Vagina (tissue), 2 donors: ENCODE data around the gene LYPD5. TPM values are rescaled to one million over a fixed set of nuclear protein-coding genes. Genes with fewer than 3 reads are reported as not detected.

Experiments
- DNase-seq, 2 donors: peaks; one replicate each; pipeline ENCODE4 v3.0.0-alpha.2; 2017; ENCODE audit errors: extremely low spot score in 2 of 2
- H3K27ac ChIP-seq: fragments of 200-600 bp; sonication (generic); one replicate; pipeline ENCODE4 v1.5.1; 2019
- H3K27me3 ChIP-seq: fragments of 200-600 bp; sonication (generic); one replicate; pipeline ENCODE4 v1.5.1; 2019
- H3K36me3 ChIP-seq, 2 donors: fragments of 200-600 bp; sonication (generic); one replicate each; pipeline ENCODE4 v1.5.1; 2017 to 2019
- H3K4me1 ChIP-seq: fragments of 200-600 bp; sonication (generic); one replicate; pipeline ENCODE4 v1.5.1; 2019
- H3K4me3 ChIP-seq, 2 donors: fragments of 200-600 bp; sonication (generic); 1 replicate in 1 of 2; 2 replicates in 1 of 2; pipeline ENCODE4 v1.5.1; 2016 to 2019
- H3K9me3 ChIP-seq: fragments of 200-600 bp; sonication (generic); one replicate; pipeline ENCODE4 v1.5.1; 2019
- POLR2A ChIP-seq, 2 donors: fragments of 450-650 bp; IDR thresholded peaks; one replicate each; pipeline ENCODE4 v1.6.1; 2017; ENCODE audit warnings: antibody characterized with exemption in 2 of 2, mild to moderate bottlenecking in 2 of 2, moderate library complexity in 2 of 2
- POLR2AphosphoS5 ChIP-seq, 2 donors: sonication (generic); formaldehyde crosslinking; IDR thresholded peaks; one replicate each; pipeline ENCODE4 v1.9.0; 2017; ENCODE audit warnings: antibody characterized with exemption in 2 of 2, mild to moderate bottlenecking in 2 of 2, low read depth in 1 of 2; ENCODE audit not compliant: insufficient read depth in 1 of 2
- intact Hi-C: fragments of 100-400 bp; cut with DNase I; formaldehyde crosslinking; loops from one replicate; pipeline ENCODE4 v1.15.1; 2023
- total RNA-seq: library from RNA; depleted of rRNA; stranded (reverse); fragments of >200 nt; gene quantifications from one replicate; pipeline ENCODE4 v1.2.3, GENCODE V29; 2016
- TF ChIP-seq, protein P1 (sequence below), 3 experiments: fragments of 450-650 bp in 2 of 3; fragments of 200-600 bp in 1 of 3; sonication (generic) in 1 of 3; IDR thresholded peaks; one replicate each; pipeline ENCODE4 v1.5.1; 2017 to 2019; ENCODE audit warnings: antibody characterized with exemption in 3 of 3, mild to moderate bottlenecking in 2 of 3, moderate library complexity in 2 of 3

LYPD5 gene
- total RNA-seq, 1 donor from 2014 or later: 3.7 TPM

DNA sequence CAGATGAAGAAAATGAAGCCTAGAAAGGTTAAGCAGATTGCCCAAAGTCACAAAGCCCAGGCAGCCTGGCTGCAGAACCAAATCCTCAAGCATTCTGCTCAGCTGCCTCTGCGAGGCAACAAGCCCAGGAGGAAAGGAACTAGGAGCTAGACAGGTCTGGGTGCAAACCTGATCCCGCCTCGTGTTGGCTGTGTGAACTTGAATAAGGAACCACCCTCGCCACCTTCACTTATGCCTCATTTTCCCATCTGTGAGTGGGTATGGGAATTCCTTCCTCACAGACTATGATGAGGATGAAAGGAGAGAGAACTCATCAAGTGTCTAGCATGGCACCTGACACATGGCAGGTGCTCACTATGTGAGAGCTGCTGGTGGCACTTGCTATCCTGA is 54.0 kb downstream of the LYPD5 start:
- no peak for DNase-seq

DNA sequence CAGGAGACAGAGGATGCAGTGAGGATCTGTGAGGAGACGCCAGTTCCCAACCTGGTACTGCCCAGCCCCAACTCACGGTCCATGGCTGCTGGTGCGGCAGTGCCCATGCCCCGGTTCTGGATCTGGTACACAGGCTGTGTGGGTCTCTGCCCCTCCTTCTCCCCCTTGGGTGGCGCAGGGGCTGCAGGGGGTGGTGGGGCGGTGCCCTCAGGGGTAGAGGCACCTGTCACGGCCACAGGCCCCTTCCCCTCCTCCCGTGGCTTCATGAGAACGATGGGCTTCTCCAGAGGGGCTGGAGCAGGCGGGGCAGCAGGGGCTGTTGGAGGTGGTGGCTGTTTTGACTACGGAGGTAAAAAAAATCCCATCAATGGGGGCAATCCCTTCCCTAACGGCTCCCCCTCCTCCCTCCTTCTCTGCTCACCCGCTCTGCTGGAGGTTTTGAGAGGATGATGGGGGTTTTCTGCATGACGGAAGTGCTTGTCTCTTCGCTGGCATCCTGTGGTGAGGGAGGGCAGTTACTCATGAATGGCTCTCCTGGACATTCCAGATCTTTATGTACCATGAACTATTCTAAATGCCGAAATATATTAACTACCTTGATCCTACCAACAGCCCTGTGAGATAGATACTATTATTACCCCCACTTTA is 54.6 kb downstream of the LYPD5 start:
- H3K36me3 ChIP-seq: peaks cover 0 to 69% of the 10 kb centered on the region in 2 donors
- intact Hi-C loops: loop anchor here (5.0 kb wide), 1 partner anchor 35 kb away; the partner anchor contains the start of gene KCNN4
- DNase-seq: no peak

More for the DNA sequence above, 54.0 kb downstream of the LYPD5 start:
- no peak for TF ChIP-seq POLR2AphosphoS5 (IDR thresholded peaks at IDR 0.05; ENCODE audit: insufficient read depth in 1 of 2, low read depth in 1 of 2)
- no peak for TF ChIP-seq POLR2A (IDR thresholded peaks at IDR 0.05)
- TF ChIP-seq, protein P1, sequence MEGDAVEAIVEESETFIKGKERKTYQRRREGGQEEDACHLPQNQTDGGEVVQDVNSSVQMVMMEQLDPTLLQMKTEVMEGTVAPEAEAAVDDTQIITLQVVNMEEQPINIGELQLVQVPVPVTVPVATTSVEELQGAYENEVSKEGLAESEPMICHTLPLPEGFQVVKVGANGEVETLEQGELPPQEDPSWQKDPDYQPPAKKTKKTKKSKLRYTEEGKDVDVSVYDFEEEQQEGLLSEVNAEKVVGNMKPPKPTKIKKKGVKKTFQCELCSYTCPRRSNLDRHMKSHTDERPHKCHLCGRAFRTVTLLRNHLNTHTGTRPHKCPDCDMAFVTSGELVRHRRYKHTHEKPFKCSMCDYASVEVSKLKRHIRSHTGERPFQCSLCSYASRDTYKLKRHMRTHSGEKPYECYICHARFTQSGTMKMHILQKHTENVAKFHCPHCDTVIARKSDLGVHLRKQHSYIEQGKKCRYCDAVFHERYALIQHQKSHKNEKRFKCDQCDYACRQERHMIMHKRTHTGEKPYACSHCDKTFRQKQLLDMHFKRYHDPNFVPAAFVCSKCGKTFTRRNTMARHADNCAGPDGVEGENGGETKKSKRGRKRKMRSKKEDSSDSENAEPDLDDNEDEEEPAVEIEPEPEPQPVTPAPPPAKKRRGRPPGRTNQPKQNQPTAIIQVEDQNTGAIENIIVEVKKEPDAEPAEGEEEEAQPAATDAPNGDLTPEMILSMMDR (IDR thresholded peaks at IDR 0.05): no peak
- H3K27me3 ChIP-seq: no peaks in the 10 kb centered on the region
- H3K27ac ChIP-seq: no peak overlapping the region
- intact Hi-C loops: loop anchor here (5.0 kb wide), 1 partner anchor 34 kb away; the partner anchor contains the start of gene KCNN4
- peaks cover 0 to 63% of the 10 kb centered on the region in 2 donors for H3K36me3 ChIP-seq
- H3K9me3 ChIP-seq: no peaks in the 10 kb centered on the region
- no peak overlapping the region for H3K4me3 ChIP-seq
- H3K4me1 ChIP-seq: peaks cover 11% of the 10 kb centered on the region

More for the DNA sequence above, 54.6 kb downstream of the LYPD5 start:
- no peak for TF ChIP-seq POLR2A (IDR thresholded peaks at IDR 0.05)
- no peak for TF ChIP-seq POLR2AphosphoS5 (IDR thresholded peaks at IDR 0.05; ENCODE audit: insufficient read depth in 1 of 2, low read depth in 1 of 2)
- TF ChIP-seq, protein P1 (IDR thresholded peaks at IDR 0.05): no peak
- no peak overlapping the region for H3K4me3 ChIP-seq
- no peaks in the 10 kb centered on the region for H3K27me3 ChIP-seq
- no peak overlapping the region for H3K27ac ChIP-seq
- peaks cover 6% of the 10 kb centered on the region for H3K4me1 ChIP-seq
- no peaks in the 10 kb centered on the region for H3K9me3 ChIP-seq

Other genes with a start within 250 kb of the LYPD5 start
- gene XRCC1, start 226.9 kb downstream of the LYPD5 start, total RNA-seq: 20.9 TPM
- gene PINLYP, start 226.6 kb downstream of the LYPD5 start, total RNA-seq: 8.8 TPM
- 11.0 TPM for gene IRGQ, start 206.3 kb downstream of the LYPD5 start, total RNA-seq
- gene ZNF576, start 205.9 kb downstream of the LYPD5 start, total RNA-seq: 21.9 TPM
- 0.98 TPM for gene SRRM5, start 190.4 kb downstream of the LYPD5 start, total RNA-seq
- gene ZNF428, start 182.8 kb downstream of the LYPD5 start, total RNA-seq: 30.9 TPM
- 4.7 TPM for gene CADM4, start 162.6 kb downstream of the LYPD5 start, total RNA-seq
- 16.2 TPM for gene PLAUR, start 132.3 kb downstream of the LYPD5 start, total RNA-seq
- gene IRGC, start 86.4 kb downstream of the LYPD5 start, total RNA-seq: not detected
- 56.5 TPM for gene SMG9, start 47.5 kb downstream of the LYPD5 start, total RNA-seq
- gene KCNN4, start 21.5 kb downstream of the LYPD5 start, total RNA-seq: 16.2 TPM
- gene ZNF283, start 24.9 kb upstream of the LYPD5 start, total RNA-seq: 7.9 TPM
- 0.49 TPM for gene ZNF404, start 81.5 kb upstream of the LYPD5 start, total RNA-seq
- 8.8 TPM for gene ZNF45, start 132.8 kb upstream of the LYPD5 start, total RNA-seq
- gene ZNF221, start 148.8 kb upstream of the LYPD5 start, total RNA-seq: 2.7 TPM
- 8.3 TPM for gene ZNF155, start 181.7 kb upstream of the LYPD5 start, total RNA-seq
- 2.0 TPM for gene ZNF230, start 200.5 kb upstream of the LYPD5 start, total RNA-seq
- 1.7 TPM for gene ZNF222, start 222.9 kb upstream of the LYPD5 start, total RNA-seq
- gene ZNF223, start 249.6 kb upstream of the LYPD5 start, total RNA-seq: 17.7 TPM